CD4-positive, alpha-beta T cell treated with Interleukin-6 at 100 ng/mL for 8 hours (primary cell): ENCODE data around the gene SCGB2B2.
"Not testable (repeated sequence)": the region's sequence is repeated elsewhere in the genome, so short reads cannot be mapped to it uniquely, and the experiment has no call there.

Source experiments
- DNase-seq: peaks from one replicate; pipeline ENCODE4 v3.0.0-alpha.2; 2020; ENCODE audit warnings: mixed read lengths, low spot score

Gene SCGB2B2

GRCh38 chr19:34668690-34669089 is 8.3 kb downstream of the SCGB2B2 start:
- DNase-seq, result not testable (repeated sequence)

GRCh38 chr19:34668077-34668689 is 8.8 kb downstream of the SCGB2B2 start:
- DNase-seq, result not testable (repeated sequence)

- DNase-seq, result no peak
Measured at GRCh38 chr19:34667349-34668076, 9.4 kb downstream of the SCGB2B2 start.

- no peak for DNase-seq
Measured at GRCh38 chr19:34666958-34667265, 10.0 kb downstream of the SCGB2B2 start.

GRCh38 chr19:34666200-34666957 is 10.6 kb downstream of the SCGB2B2 start:
- DNase-seq, result no peak

DNA sequence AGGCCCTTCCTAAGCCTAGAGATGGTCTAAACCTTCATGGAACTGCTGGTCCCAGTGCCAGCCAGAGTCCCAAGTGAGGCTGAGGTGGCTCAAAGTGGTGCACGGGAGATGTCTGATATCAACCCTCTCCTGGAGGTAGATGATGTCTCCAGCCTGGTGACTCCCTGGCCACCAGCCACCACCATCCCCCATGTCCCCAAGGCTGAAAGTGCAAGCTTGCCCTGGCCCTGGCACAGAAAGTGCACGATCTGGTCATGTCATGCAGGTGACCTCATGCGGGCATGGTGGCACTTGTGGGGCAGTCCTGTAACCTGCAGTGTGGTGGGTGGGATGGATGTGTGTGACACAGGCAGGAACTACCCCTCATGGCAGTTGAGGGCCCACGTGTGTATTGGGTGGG is 11.7 kb downstream of the SCGB2B2 start:
- not testable (repeated sequence) for DNase-seq

DNA sequence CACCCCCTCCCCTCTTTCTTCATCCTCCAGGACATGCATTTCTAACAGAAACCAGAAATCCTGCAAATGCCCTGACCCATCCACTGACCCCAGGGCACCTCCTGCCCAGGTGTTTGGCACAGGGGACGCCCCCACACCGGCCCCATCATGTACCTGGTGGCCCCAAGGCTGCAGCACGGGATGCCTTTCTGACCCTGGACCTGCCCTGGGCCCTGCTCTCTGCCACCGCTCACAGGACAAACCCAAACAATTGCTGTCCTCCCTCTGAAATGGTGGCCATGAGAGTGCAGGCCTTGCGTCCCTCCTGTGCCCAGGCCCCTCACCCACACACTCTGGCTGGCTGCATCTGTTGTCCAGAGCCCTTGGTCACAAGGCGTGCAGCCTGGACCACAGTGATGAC is 12.1 kb downstream of the SCGB2B2 start:
- no peak for DNase-seq

DNA sequence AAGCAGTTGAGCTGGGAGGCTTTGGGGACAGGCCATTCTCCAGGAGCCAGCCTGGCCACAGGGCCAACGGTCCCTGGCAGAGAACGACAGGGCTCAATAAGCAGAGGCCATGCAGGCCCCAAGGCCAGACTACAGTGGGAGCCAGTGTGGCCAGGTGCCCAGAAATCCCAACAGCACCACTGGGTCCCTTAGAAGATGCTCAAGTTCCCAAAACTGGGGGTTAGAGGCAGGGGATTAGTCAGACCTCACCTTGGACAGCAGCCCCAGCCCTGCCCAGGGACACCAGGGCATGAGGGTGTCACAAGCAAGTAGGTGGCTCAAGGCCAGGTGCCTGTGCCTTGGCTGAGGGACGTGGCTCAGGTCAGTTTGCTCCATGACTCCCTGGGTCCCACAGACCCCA is 12.8 kb downstream of the SCGB2B2 start:
- no peak for DNase-seq

- DNase-seq, result peak; percentile 54
Measured at GRCh38 chr19:34662919-34663318, 14.0 kb downstream of the SCGB2B2 start.

DNA sequence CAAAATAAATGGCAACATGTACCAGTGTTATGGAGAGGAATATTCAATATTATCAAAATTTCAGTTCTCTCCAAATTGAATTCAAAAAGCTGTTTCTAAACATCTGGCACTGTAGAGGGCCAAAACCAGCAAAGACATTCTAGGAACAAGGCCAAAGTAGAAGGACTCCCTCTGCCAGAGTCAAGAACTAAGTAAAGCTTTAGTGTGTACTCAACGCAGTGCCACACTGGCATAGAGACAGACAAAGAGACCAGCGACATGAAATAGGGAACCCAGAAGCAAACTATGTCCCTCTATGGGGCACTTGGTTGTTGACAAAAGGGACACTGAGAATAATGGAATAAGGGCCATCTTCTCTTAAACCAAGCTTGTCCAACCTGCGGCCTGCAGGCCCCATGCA is 15.6 kb downstream of the SCGB2B2 start:
- DNase-seq, result no peak

- DNase-seq, result no peak
Measured at GRCh38 chr19:34655651-34656050, 21.3 kb downstream of the SCGB2B2 start.

- DNase-seq, result no peak
Measured at GRCh38 chr19:34654796-34655195, 22.2 kb downstream of the SCGB2B2 start.

DNA sequence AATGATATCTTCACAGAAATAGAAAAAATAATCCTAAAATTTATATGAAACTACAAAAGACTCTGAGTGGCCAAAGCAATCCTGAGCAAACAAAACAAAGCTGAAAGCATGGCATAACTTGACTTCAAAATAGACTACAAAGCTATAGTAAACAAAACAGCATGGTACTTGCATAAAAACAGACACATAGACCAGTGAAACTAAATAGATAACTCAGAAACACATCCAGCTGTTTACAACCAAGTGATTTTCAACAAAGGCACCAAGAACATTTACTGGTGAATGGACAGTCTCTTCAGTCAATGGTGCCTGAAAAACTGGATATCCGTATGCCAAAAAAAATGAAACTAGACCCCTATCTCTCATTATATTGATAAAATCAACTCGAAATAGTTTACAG is 25.2 kb downstream of the SCGB2B2 start:
- no peak for DNase-seq

GRCh38 chr19:34649886-34650543 is 26.9 kb downstream of the SCGB2B2 start:
- no peak for DNase-seq

DNA sequence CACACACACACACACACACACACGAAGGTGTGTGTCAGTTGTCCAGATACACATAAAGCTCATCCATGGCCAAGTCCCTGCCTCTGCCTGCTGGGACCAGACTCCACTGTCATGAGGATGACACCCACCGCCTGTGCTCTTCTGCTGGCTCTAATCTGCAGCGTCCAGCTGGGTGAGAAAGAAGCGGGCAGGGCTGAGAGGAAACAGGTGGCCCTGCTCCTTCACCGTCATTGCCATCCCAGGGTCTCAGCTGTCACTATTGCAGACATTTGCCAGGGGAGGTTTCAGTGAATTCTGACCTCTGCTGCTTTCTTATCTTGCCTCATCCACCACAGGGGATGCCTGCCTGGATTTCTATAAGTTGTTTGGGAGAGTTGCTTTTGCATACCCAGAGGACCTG is 31.4 kb downstream of the SCGB2B2 start:
- DNase-seq, result no peak

- DNase-seq, result no peak
Measured at GRCh38 chr19:34644991-34645461, 31.9 kb downstream of the SCGB2B2 start.

GRCh38 chr19:34642241-34642640 is 34.7 kb downstream of the SCGB2B2 start:
- no peak for DNase-seq

DNA sequence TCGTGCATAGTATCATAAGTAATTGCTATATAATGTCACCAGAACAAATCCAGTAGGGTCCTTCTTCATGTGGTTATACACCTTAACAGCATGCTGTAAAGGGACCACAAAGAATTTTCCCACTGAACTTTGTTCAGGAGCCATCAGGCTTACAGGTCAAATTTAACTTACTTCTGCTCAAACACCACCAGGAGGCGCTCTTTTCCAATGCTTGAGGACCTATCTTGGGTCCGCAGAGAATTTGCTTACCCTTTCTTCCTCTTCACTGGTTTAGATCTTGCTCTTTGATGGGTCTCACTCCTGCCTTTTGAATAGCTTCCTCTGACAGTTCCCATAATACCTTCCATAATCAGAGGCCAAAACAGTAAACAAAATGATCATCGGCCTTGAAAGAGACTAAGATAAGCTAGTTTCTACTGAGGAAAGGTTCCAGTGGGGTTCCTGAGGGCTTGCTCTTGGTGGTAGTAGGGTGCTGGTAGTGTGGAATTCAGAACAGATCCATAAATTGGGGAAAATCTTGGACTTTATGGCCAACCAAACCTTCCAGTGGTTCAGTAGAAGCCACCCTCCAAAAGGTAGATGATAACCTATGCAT is 37.4 kb downstream of the SCGB2B2 start:
- DNase-seq, result peak; percentile 64

GRCh38 chr19:34633802-34634201 is 43.2 kb downstream of the SCGB2B2 start:
- DNase-seq, result no peak
